ENCODE measurements around the gene C1QTNF8.
"Not testable (repeated sequence)": the region's sequence is repeated elsewhere in the genome, so short reads cannot be mapped to it uniquely, and the experiment has no call there.

C1QTNF8 gene

GRCh38 chr16:1089439-1089821, 6.6 kb downstream of the C1QTNF8 start:
- no peak overlapping the region for H3K4me3 ChIP-seq (replicated peaks; ENCODE audit: insufficient read depth, low read length)
- H3K27ac ChIP-seq (replicated peaks): no peak overlapping the region
- no peak for DNase-seq (ENCODE audit: low read depth in 1 of 2, low spot score in 1 of 2)
- H3K27me3 ChIP-seq (ENCODE audit: insufficient read depth, poor library complexity, severe bottlenecking): peaks cover 4% of the 10 kb centered on the region
- TF ChIP-seq POLR2AphosphoS5 (IDR thresholded peaks at IDR 0.05; ENCODE audit: low read depth) (no peak), REST (IDR thresholded peaks at IDR 0.05; ENCODE audit: insufficient replicate concordance, low read depth) (no peak), GABPA (IDR thresholded peaks at IDR 0.05; ENCODE audit: low read depth) (no peak), SPI1 (IDR thresholded peaks at IDR 0.05; ENCODE audit: borderline replicate concordance, low read depth) (no peak), CTCF (IDR thresholded peaks at IDR 0.05; ENCODE audit: insufficient read depth, low read length) (no peak)

GRCh38 chr16:1088295-1089170, 7.5 kb downstream of the C1QTNF8 start:
- Histone ChIP-seq H3K4me3 (replicated peaks; ENCODE audit: insufficient read depth, low read length) (no peak overlapping the region), H3K27ac (replicated peaks) (no peak overlapping the region), H3K27me3 (ENCODE audit: insufficient read depth, poor library complexity, severe bottlenecking) (peaks cover 2% of the 10 kb centered on the region)
- TF ChIP-seq CTCF (IDR thresholded peaks at IDR 0.05; ENCODE audit: insufficient read depth, low read length): no peak
- TF ChIP-seq POLR2AphosphoS5 (IDR thresholded peaks at IDR 0.05; ENCODE audit: low read depth): no peak
- no peak for TF ChIP-seq SPI1 (IDR thresholded peaks at IDR 0.05; ENCODE audit: borderline replicate concordance, low read depth)
- no peak for TF ChIP-seq GABPA (IDR thresholded peaks at IDR 0.05; ENCODE audit: low read depth)
- TF ChIP-seq REST (IDR thresholded peaks at IDR 0.05; ENCODE audit: insufficient replicate concordance, low read depth): no peak
- no peak for DNase-seq (ENCODE audit: low read depth in 1 of 2, low spot score in 1 of 2)

GRCh38 chr16:1086443-1086842, 9.6 kb downstream of the C1QTNF8 start:
- H3K27me3 ChIP-seq (ENCODE audit: insufficient read depth, poor library complexity, severe bottlenecking); H3K4me3 ChIP-seq (replicated peaks; ENCODE audit: insufficient read depth, low read length); H3K27ac ChIP-seq (replicated peaks); DNase-seq (ENCODE audit: low read depth in 1 of 2, low spot score in 1 of 2): not testable (repeated sequence)

GRCh38 chr16:1084971-1085370, 11.1 kb downstream of the C1QTNF8 start:
- DNase-seq (ENCODE audit: low read depth in 1 of 2, low spot score in 1 of 2): no peak
- H3K27ac ChIP-seq (replicated peaks): no peak overlapping the region
- TF ChIP-seq CTCF (IDR thresholded peaks at IDR 0.05; ENCODE audit: insufficient read depth, low read length): no peak
- TF ChIP-seq GABPA (IDR thresholded peaks at IDR 0.05; ENCODE audit: low read depth): no peak
- no peak for TF ChIP-seq SPI1 (IDR thresholded peaks at IDR 0.05; ENCODE audit: borderline replicate concordance, low read depth)
- TF ChIP-seq POLR2AphosphoS5 (IDR thresholded peaks at IDR 0.05; ENCODE audit: low read depth): no peak
- no peak for TF ChIP-seq REST (IDR thresholded peaks at IDR 0.05; ENCODE audit: insufficient replicate concordance, low read depth)
- H3K4me3 ChIP-seq (replicated peaks; ENCODE audit: insufficient read depth, low read length): no peak overlapping the region
- H3K27me3 ChIP-seq (ENCODE audit: insufficient read depth, poor library complexity, severe bottlenecking): peaks cover 6% of the 10 kb centered on the region
